Neutrophil (primary cell): ENCODE measurements around the gene SLC17A3.

Experiments
- H3K27ac ChIP-seq: fragments of 200-600 bp; sonication (generic); 2 replicates; pipeline ENCODE4 v1.5.1; 2016; ENCODE audit warnings: mild to moderate bottlenecking, moderate library complexity
- H3K27me3 ChIP-seq: fragments of 200-600 bp; sonication (generic); 2 replicates; pipeline ENCODE4 v1.6.0; 2016; ENCODE audit warnings: mild to moderate bottlenecking
- H3K36me3 ChIP-seq: fragments of 200-600 bp; sonication (generic); 2 replicates; pipeline ENCODE4 v1.5.1; 2017
- H3K4me1 ChIP-seq, 2 experiments: fragments of 200-600 bp in 1 of 2; sonication (generic) in 1 of 2; 1 replicate in 1 of 2; 2 replicates in 1 of 2; pipeline versions ENCODE4 v1.5.1 to v1.6.1; 2013 to 2016; ENCODE audit warnings: low read depth in 1 of 2, low read length in 1 of 2, mild to moderate bottlenecking in 1 of 2, moderate library complexity in 1 of 2; ENCODE audit not compliant: control insufficient read depth in 1 of 2, insufficient read depth in 1 of 2
- H3K4me3 ChIP-seq, 2 experiments: fragments of 200-600 bp in 1 of 2; sonication (generic) in 1 of 2; 1 replicate in 1 of 2; 2 replicates in 1 of 2; pipeline ENCODE4 v1.5.1; 2013 to 2016; ENCODE audit warnings: low read depth in 1 of 2, low read length in 1 of 2, mild to moderate bottlenecking in 1 of 2, moderate library complexity in 1 of 2
- H3K9me3 ChIP-seq: fragments of 200-600 bp; sonication (generic); 2 replicates; pipeline ENCODE4 v1.5.1; 2016
- CTCF ChIP-seq: fragments of 200-600 bp; sonication (generic); IDR thresholded peaks from 2 replicates; pipeline ENCODE4 v1.5.1; 2016; ENCODE audit warnings: antibody characterized with exemption

The SLC17A3 gene

GRCh38 chr6:25874822-25875562 is 949 bp upstream of the SLC17A3 start:
- H3K36me3 ChIP-seq: no peaks in the 10 kb centered on the region
- no peak overlapping the region for H3K27ac ChIP-seq
- H3K27me3 ChIP-seq: peaks cover 32% of the 10 kb centered on the region
- H3K4me3 ChIP-seq: no peak overlapping the region
- no peaks in the 10 kb centered on the region for H3K4me1 ChIP-seq
- no peaks in the 10 kb centered on the region for H3K9me3 ChIP-seq
- no peak for TF ChIP-seq CTCF

DNA sequence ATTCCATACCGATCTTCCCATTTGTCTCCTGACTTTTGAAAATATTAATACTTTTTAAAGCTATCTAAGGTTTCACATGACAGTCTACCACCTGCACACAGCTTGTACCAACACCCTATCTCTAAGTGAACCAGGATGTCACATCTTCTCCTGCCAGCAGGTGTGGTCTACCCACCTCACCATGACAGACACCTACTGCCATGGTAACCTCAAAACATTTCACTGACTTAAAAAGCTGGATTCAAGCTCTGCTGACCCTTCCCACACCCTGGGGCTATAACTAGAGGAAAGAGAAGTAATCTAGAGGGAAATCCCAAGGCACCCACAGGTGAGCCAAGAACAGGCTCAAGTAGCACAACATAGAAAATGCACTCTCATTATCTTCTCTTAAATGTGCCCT is 1.2 kb downstream of the SLC17A3 start:
- H3K9me3 ChIP-seq: no peaks in the 10 kb centered on the region
- no peak overlapping the region for H3K4me3 ChIP-seq
- H3K27me3 ChIP-seq: peaks cover 32% of the 10 kb centered on the region
- no peak for TF ChIP-seq CTCF
- no peaks in the 10 kb centered on the region for H3K36me3 ChIP-seq
- no peaks in the 10 kb centered on the region for H3K4me1 ChIP-seq
- no peak overlapping the region for H3K27ac ChIP-seq

GRCh38 chr6:25869840-25870239 is 4.2 kb downstream of the SLC17A3 start:
- H3K27ac ChIP-seq: no peak overlapping the region
- peaks cover 14% of the 10 kb centered on the region for H3K27me3 ChIP-seq
- no peaks in the 10 kb centered on the region for H3K36me3 ChIP-seq
- TF ChIP-seq CTCF: no peak
- H3K4me3 ChIP-seq: no peak overlapping the region
- H3K9me3 ChIP-seq: no peaks in the 10 kb centered on the region
- H3K4me1 ChIP-seq: no peaks in the 10 kb centered on the region

DNA sequence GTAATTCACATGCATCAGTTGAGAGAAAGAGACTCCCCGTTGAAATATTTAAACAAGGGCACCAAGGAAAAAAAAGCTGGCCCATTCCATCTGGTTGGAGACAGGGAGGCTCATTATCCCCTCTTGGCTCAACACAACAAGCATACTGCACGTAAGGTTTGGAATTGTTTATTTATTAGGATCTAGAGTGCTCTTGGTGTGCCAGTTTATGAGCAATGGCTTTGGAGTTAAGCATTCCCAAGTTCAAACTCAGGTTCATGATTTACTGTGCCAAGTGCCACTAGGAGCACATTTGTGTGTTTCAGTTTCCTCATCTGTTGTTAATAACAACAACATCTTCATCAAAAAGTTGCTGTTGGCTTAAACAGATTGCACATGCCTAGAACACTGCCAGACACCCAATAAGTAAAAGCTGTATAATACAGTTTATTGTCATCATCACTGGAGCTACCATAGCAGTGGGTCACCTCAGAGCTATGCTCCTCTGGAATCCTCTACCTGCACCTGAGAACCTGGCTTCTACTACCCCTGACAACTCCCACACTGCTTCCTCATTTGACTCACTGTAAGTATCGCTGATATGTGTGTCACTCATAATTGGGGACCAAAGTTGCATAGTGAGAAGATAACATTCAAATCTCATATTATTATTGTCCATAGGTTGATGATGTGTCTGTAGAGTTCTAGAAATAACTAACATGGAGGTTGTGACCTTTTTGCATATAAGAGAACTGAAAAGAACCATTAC is 5.4 kb downstream of the SLC17A3 start:
- H3K27me3 ChIP-seq: peaks cover 6% of the 10 kb centered on the region
- no peak for TF ChIP-seq CTCF
- H3K4me3 ChIP-seq: no peak overlapping the region
- no peaks in the 10 kb centered on the region for H3K36me3 ChIP-seq
- no peaks in the 10 kb centered on the region for H3K4me1 ChIP-seq
- no peaks in the 10 kb centered on the region for H3K9me3 ChIP-seq
- no peak overlapping the region for H3K27ac ChIP-seq

DNA sequence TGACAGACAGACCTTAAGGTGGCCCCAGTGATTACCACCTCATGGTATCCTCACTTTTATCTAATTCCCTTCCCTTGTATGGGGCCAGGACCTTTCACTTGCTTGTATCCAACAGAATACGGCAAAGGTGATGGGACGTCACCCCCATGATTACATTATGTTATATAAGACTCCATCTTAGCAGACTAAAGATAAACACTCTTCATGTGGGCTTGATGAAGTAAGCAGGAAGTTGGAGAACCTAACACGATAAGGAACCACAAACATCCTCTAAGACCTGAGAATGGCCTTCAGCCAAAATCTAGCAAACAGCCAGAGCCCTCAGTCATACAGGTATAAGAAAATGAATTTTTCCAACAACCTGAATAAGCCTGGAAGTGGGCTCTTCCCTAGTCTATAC is 8.0 kb downstream of the SLC17A3 start:
- H3K4me1 ChIP-seq: no peaks in the 10 kb centered on the region
- no peaks in the 10 kb centered on the region for H3K36me3 ChIP-seq
- H3K27ac ChIP-seq: no peak overlapping the region
- no peaks in the 10 kb centered on the region for H3K27me3 ChIP-seq
- no peak for TF ChIP-seq CTCF
- H3K4me3 ChIP-seq: no peak overlapping the region
- H3K9me3 ChIP-seq: no peaks in the 10 kb centered on the region
